Coronary artery (tissue), 2 donors: ENCODE results near the gene OTUD7B.
"Not testable (repeated sequence)": the region's sequence is repeated elsewhere in the genome, so short reads cannot be mapped to it uniquely, and the experiment has no call there.

Experiments used
- DNase-seq: peaks from one replicate; pipeline ENCODE4 v3.0.0-alpha.2; 2017; ENCODE audit warnings: low spot score
- H3K27ac ChIP-seq, 2 donors: fragments of 200-600 bp; sonication (generic); one replicate each; pipeline ENCODE4 v1.5.1; 2016 to 2019
- H3K4me3 ChIP-seq: fragments of 200-600 bp; sonication (generic); 2 replicates; pipeline ENCODE4 v1.5.1; 2016; ENCODE audit warnings: mild to moderate bottlenecking, moderate library complexity
- CTCF ChIP-seq: fragments of 200-600 bp; sonication (generic); IDR thresholded peaks from one replicate; pipeline ENCODE4 v1.5.1; 2019; ENCODE audit warnings: antibody characterized with exemption

Gene OTUD7B

GRCh38 chr1:149962736-149963135 lies 47.8 kb downstream of the OTUD7B start:
- DNase-seq: no peak
- Histone ChIP-seq H3K4me3 (no peak overlapping the region), H3K27ac (peak overlapping the region; percentile 17 to 61)
- no peak for TF ChIP-seq CTCF

- peak overlapping the region; percentile 17 to 61 for H3K27ac ChIP-seq
- TF ChIP-seq CTCF: peak; percentile 71
- no peak for DNase-seq
- H3K4me3 ChIP-seq: no peak overlapping the region
Measured at GRCh38 chr1:149962039-149962647, 48.4 kb downstream of the OTUD7B start.

- H3K4me3 ChIP-seq, DNase-seq, H3K27ac ChIP-seq: not testable (repeated sequence)
Measured at GRCh38 chr1:149957548-149957947, 53.0 kb downstream of the OTUD7B start.

- H3K4me3 ChIP-seq: no peak overlapping the region
- H3K27ac ChIP-seq: no peak overlapping the region
- no peak for TF ChIP-seq CTCF
- no peak for DNase-seq
Measured at GRCh38 chr1:149949911-149950310, 60.6 kb downstream of the OTUD7B start.

GRCh38 chr1:149945206-149945605 lies 65.3 kb downstream of the OTUD7B start:
- no peak for TF ChIP-seq CTCF
- Histone ChIP-seq H3K27ac (no peak overlapping the region), H3K4me3 (no peak overlapping the region)
- DNase-seq: no peak

- Histone ChIP-seq H3K27ac (peak overlapping the region in 1 of 2 donors; percentile 37), H3K4me3 (no peak overlapping the region)
- no peak for TF ChIP-seq CTCF
- no peak for DNase-seq
Measured at GRCh38 chr1:149942885-149943284, 67.6 kb downstream of the OTUD7B start.

- no peak for DNase-seq
- H3K27ac ChIP-seq: no peak overlapping the region
- TF ChIP-seq CTCF: no peak
- H3K4me3 ChIP-seq: no peak overlapping the region
Measured at GRCh38 chr1:149942207-149942606, 68.3 kb downstream of the OTUD7B start.
